ENCODE data around the gene MEG3. TPM values are rescaled to one million over a fixed set of nuclear protein-coding genes. Genes with fewer than 3 reads are reported as not detected.

MEG3 gene
- total RNA-seq, 4 donors from 2014 or later: 5.0 to 28.9 (median 10.2) TPM

GRCh38 chr14:100844846-100845245 is 18.9 kb downstream of the MEG3 start:
- DNase-seq (ENCODE audit: low spot score in 2 of 2): no peak
- no peaks in the 10 kb centered on the region for H3K9me3 ChIP-seq
- TF ChIP-seq POLR2AphosphoS5 (IDR thresholded peaks at IDR 0.05) (no peak), EP300 (IDR thresholded peaks at IDR 0.05) (no peak)
- TF ChIP-seq, protein P1, sequence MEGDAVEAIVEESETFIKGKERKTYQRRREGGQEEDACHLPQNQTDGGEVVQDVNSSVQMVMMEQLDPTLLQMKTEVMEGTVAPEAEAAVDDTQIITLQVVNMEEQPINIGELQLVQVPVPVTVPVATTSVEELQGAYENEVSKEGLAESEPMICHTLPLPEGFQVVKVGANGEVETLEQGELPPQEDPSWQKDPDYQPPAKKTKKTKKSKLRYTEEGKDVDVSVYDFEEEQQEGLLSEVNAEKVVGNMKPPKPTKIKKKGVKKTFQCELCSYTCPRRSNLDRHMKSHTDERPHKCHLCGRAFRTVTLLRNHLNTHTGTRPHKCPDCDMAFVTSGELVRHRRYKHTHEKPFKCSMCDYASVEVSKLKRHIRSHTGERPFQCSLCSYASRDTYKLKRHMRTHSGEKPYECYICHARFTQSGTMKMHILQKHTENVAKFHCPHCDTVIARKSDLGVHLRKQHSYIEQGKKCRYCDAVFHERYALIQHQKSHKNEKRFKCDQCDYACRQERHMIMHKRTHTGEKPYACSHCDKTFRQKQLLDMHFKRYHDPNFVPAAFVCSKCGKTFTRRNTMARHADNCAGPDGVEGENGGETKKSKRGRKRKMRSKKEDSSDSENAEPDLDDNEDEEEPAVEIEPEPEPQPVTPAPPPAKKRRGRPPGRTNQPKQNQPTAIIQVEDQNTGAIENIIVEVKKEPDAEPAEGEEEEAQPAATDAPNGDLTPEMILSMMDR (IDR thresholded peaks at IDR 0.05): no peak
- 89% methylated on average over 13 of the region's 13 CpGs for whole genome bisulfite sequencing
- no peaks in the 10 kb centered on the region for H3K36me3 ChIP-seq
- peaks cover 8% of the 10 kb centered on the region for H3K27me3 ChIP-seq
- H3K4me3 ChIP-seq: no peak overlapping the region
- no peak overlapping the region for H3K27ac ChIP-seq
- no peaks in the 10 kb centered on the region for H3K4me1 ChIP-seq

- no peak for TF ChIP-seq POLR2A (IDR thresholded peaks at IDR 0.05)
- TF ChIP-seq, protein P1 (IDR thresholded peaks at IDR 0.05): no peak
- TF ChIP-seq EP300 (IDR thresholded peaks at IDR 0.05): no peak
- no peak for TF ChIP-seq POLR2AphosphoS5 (IDR thresholded peaks at IDR 0.05)
- peaks cover 8% of the 10 kb centered on the region for H3K27me3 ChIP-seq
- no peaks in the 10 kb centered on the region for H3K9me3 ChIP-seq
- no peak overlapping the region for H3K27ac ChIP-seq
- no peaks in the 10 kb centered on the region for H3K36me3 ChIP-seq
- WGBS: 91% methylated on average over 17 of the region's 17 CpGs
- H3K4me1 ChIP-seq: no peaks in the 10 kb centered on the region
- no peak overlapping the region for H3K4me3 ChIP-seq
- DNase-seq (ENCODE audit: low spot score in 2 of 2): no peak
Measured at GRCh38 chr14:100845341-100845740, 19.4 kb downstream of the MEG3 start.

GRCh38 chr14:100846309-100846859 is 20.5 kb downstream of the MEG3 start:
- Histone ChIP-seq H3K27me3 (peaks cover 8% of the 10 kb centered on the region), H3K27ac (no peak overlapping the region), H3K36me3 (no peaks in the 10 kb centered on the region), H3K9me3 (no peaks in the 10 kb centered on the region), H3K4me3 (no peak overlapping the region), H3K4me1 (peaks cover 3% of the 10 kb centered on the region)
- no peak for DNase-seq (ENCODE audit: low spot score in 2 of 2)
- TF ChIP-seq POLR2A (IDR thresholded peaks at IDR 0.05): no peak
- TF ChIP-seq EP300 (IDR thresholded peaks at IDR 0.05): no peak
- TF ChIP-seq, protein P1 (IDR thresholded peaks at IDR 0.05): no peak
- TF ChIP-seq POLR2AphosphoS5 (IDR thresholded peaks at IDR 0.05): no peak
- WGBS: 96% methylated on average over 8 of the region's 8 CpGs

DNA sequence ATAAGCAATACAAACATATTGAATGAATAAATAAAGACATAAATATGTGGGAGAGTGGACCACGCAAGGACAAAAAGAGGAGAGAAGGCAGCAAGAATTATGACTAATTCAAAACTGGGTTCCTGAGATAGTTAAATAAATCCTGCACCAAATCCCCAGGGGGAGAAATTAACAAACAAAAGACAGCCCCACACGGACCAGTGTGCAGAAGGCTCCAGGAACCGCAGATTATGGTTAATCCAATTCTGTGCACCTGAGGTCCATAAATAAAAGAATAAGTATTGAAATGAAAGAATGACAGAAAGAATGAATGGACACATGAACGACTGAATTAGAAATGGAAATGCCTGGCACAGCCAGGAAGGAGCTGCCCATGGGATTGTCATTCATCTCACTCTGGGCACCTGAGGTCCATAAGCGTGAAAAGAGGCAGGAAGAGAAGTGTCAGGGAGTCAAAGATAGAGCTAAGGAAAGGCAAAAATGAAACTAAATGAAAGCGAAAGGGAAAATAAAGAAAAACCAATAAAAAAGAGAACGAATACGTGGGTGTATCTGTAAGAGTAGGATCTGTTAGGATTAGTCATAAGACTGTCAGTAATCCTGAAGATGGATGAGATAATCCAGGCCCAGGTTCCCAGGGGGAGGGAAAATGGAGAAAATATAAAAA is 23.3 kb downstream of the MEG3 start:
- peak overlapping the region; percentile 3 for H3K4me3 ChIP-seq
- TF ChIP-seq, protein P1 (IDR thresholded peaks at IDR 0.05): no peak
- TF ChIP-seq POLR2A (IDR thresholded peaks at IDR 0.05) (no peak), POLR2AphosphoS5 (IDR thresholded peaks at IDR 0.05) (no peak), EP300 (IDR thresholded peaks at IDR 0.05) (no peak)
- H3K27ac ChIP-seq: no peak overlapping the region
- no peaks in the 10 kb centered on the region for H3K9me3 ChIP-seq
- peaks cover 5% of the 10 kb centered on the region for H3K4me1 ChIP-seq
- no peaks in the 10 kb centered on the region for H3K36me3 ChIP-seq
- DNase-seq (ENCODE audit: low spot score in 2 of 2): no peak
- WGBS: 33% methylated on average over 8 of the region's 8 CpGs
- peaks cover 8% of the 10 kb centered on the region for H3K27me3 ChIP-seq

GRCh38 chr14:100850841-100851585 is 25.1 kb downstream of the MEG3 start:
- Histone ChIP-seq H3K4me1 (peaks cover 5% of the 10 kb centered on the region), H3K9me3 (no peaks in the 10 kb centered on the region), H3K36me3 (no peaks in the 10 kb centered on the region), H3K27ac (no peak overlapping the region), H3K27me3 (peaks cover 2% of the 10 kb centered on the region), H3K4me3 (no peak overlapping the region)
- 60% methylated on average over 1 of the region's 8 CpGs for WGBS
- TF ChIP-seq POLR2A (IDR thresholded peaks at IDR 0.05): no peak
- no peak for TF ChIP-seq POLR2AphosphoS5 (IDR thresholded peaks at IDR 0.05)
- TF ChIP-seq, protein P1 (IDR thresholded peaks at IDR 0.05): peak; percentile 68 to 79
- no peak for TF ChIP-seq EP300 (IDR thresholded peaks at IDR 0.05)
- peak in 1 of 2 donors; percentile 84 for DNase-seq (ENCODE audit: low spot score in 2 of 2)

All from suprapubic skin (tissue), 4 donors.